ENCODE data around the gene FOXF1. TPM values are rescaled to one million over a fixed set of nuclear protein-coding genes. Genes with fewer than 3 reads are reported as not detected.

Gene FOXF1
- total and polyA plus RNA-seq, 2 of the 13 experiments (the other 11 are each of a cell fraction or from before 2014, with no cell fraction given), result not detected

DNA sequence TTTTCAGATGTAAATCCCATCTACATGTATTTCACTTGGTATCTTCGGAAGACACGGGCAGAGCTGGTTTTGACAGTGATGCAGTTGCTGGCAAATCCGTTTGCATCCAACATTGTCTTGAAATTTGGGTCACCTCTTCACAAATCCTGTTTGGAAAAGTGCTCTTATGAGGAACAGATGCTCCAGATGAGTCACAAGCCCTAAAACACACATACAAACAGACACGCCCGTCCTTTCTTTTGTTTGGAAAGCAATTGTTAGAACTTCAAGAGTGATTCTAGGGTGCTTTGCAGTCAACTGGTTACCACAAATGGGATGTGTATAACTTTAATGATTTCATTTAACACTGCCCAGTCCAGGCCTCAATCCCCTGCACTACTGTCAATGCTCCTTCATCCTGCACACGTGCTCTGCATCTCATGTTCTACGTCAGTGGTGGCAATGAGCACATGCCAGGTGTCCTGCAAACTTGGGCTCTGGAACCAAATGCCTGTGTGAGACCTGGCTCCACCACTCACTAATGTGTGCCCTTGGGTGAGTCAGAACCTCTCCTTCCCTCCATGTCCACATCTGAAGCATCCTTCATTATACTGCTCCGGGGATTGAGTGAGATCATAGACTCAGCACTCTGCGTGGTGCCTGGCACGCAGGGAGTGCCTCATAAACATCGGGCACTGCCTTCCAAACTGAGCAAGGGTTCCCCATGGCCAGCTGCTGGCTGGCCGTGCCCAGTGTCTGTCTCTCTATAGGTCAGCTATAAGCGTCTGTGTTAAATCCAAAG is 19.3 kb upstream of the FOXF1 start (continued):
- TF ChIP-seq, protein P1, sequence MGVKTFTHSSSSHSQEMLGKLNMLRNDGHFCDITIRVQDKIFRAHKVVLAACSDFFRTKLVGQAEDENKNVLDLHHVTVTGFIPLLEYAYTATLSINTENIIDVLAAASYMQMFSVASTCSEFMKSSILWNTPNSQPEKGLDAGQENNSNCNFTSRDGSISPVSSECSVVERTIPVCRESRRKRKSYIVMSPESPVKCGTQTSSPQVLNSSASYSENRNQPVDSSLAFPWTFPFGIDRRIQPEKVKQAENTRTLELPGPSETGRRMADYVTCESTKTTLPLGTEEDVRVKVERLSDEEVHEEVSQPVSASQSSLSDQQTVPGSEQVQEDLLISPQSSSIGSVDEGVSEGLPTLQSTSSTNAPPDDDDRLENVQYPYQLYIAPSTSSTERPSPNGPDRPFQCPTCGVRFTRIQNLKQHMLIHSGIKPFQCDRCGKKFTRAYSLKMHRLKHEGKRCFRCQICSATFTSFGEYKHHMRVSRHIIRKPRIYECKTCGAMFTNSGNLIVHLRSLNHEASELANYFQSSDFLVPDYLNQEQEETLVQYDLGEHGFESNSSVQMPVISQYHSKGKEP (CRISPR knock-in tag; IDR thresholded peaks at IDR 0.05), result no peak

DNA sequence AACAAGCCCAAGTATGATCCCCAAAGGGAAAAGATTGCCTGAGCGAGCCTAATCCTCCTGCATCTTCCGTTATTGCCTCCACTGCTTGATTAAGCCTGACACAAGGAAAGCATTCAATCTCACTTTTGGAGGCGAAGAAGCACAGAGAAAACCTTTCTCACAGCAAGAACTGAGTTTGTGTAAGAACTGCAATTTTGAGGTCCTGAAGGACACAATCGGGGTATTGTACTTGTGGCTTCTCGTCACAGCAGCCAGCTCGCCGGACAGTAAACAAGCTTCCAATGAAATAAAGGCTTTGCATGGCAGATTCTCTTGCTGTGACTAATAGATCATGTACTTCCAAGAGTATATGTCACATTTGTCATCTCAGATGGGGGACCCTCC is 18.7 kb upstream of the FOXF1 start:
- H3K4me1 ChIP-seq (ENCODE audit: insufficient read depth, low read length), result no peaks in the 10 kb centered on the region
- DNase-seq (ENCODE audit: low spot score) (no peak), FAIRE-seq (no peak), ATAC-seq (no peak)
- H3K27me3 ChIP-seq (ENCODE audit: control insufficient read depth in 1 of 2, insufficient read depth in 2 of 2, low read length in 2 of 2), result peaks cover 17 to 88% of the 10 kb centered on the region in 2 experiments
- ChIA-PET CTCF (ENCODE audit: low intra/inter-chr PET ratio, low total read pairs) (no interaction called here), POLR2A (no interaction called here)
- no peaks in the 10 kb centered on the region for H3K79me2 ChIP-seq (ENCODE audit: insufficient read depth, low read length)
- no peak overlapping the region for H3K27ac ChIP-seq (ENCODE audit: extremely low read length, insufficient read depth, low read length)
- WGBS (ENCODE audit: low lambda C conversion rate), result 14% methylated on average over 7 of the region's 7 CpGs
- H4K20me1 ChIP-seq (ENCODE audit: insufficient read depth, low read length), result no peaks in the 10 kb centered on the region; the same call in 1 of the 2 replicates
- no peak overlapping the region for H3K4me2 ChIP-seq (ENCODE audit: low read depth, low read length)
- no TSS peak for BruUV-seq (replicated peaks)
- no peak overlapping the region for H3K4me3 ChIP-seq (replicated peaks in 1 of 3; ENCODE audit: insufficient read depth in 1 of 3, low read depth in 2 of 3, low read length in 3 of 3)
- H2AFZ ChIP-seq (ENCODE audit: low read length), result no peak overlapping the region
- in situ Hi-C loops (cut with HindIII; ENCODE audit: extremely low pct_ligation_motif_present, low pct_unique_long_range_greater_than_20kb) (no loop called here), intact Hi-C loops (cut with micrococcal nuclease; ENCODE audit: unreplicated experiment) (no loop called here)
- no peaks in the 10 kb centered on the region for H3K36me3 ChIP-seq (replicated peaks in 1 of 2; ENCODE audit: control insufficient read depth in 1 of 2, insufficient read depth in 2 of 2, low read length in 2 of 2)
- no peaks in the 10 kb centered on the region for H3K9me3 ChIP-seq (ENCODE audit: low read length)
- H3K9ac ChIP-seq (ENCODE audit: insufficient read depth, low read depth, low read length), result no peak overlapping the region
- TF ChIP-seq ZNF615 (CRISPR knock-in tag; IDR thresholded peaks at IDR 0.05; ENCODE audit: borderline replicate concordance), result no peak
- TF ChIP-seq SSRP1 (CRISPR knock-in tag; IDR thresholded peaks at IDR 0.05), result no peak
- no peak for TF ChIP-seq DR1 (CRISPR knock-in tag; IDR thresholded peaks at IDR 0.05)
- TF ChIP-seq SALL2 (CRISPR knock-in tag; IDR thresholded peaks at IDR 0.05), result no peak
- TF ChIP-seq, protein P2, sequence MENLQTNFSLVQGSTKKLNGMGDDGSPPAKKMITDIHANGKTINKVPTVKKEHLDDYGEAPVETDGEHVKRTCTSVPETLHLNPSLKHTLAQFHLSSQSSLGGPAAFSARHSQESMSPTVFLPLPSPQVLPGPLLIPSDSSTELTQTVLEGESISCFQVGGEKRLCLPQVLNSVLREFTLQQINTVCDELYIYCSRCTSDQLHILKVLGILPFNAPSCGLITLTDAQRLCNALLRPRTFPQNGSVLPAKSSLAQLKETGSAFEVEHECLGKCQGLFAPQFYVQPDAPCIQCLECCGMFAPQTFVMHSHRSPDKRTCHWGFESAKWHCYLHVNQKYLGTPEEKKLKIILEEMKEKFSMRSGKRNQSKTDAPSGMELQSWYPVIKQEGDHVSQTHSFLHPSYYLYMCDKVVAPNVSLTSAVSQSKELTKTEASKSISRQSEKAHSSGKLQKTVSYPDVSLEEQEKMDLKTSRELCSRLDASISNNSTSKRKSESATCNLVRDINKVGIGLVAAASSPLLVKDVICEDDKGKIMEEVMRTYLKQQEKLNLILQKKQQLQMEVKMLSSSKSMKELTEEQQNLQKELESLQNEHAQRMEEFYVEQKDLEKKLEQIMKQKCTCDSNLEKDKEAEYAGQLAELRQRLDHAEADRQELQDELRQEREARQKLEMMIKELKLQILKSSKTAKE (CRISPR knock-in tag; IDR thresholded peaks at IDR 0.05; ENCODE audit: borderline replicate concordance), result no peak
- no peak for TF ChIP-seq ZMYM2 (CRISPR knock-in tag; IDR thresholded peaks at IDR 0.05)
- TF ChIP-seq, protein P3, sequence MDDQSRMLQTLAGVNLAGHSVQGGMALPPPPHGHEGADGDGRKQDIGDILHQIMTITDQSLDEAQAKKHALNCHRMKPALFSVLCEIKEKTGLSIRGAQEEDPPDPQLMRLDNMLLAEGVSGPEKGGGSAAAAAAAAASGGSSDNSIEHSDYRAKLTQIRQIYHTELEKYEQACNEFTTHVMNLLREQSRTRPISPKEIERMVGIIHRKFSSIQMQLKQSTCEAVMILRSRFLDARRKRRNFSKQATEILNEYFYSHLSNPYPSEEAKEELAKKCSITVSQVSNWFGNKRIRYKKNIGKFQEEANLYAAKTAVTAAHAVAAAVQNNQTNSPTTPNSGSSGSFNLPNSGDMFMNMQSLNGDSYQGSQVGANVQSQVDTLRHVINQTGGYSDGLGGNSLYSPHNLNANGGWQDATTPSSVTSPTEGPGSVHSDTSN (CRISPR knock-in tag; IDR thresholded peaks at IDR 0.05; ENCODE audit: borderline replicate concordance), result no peak
- TF ChIP-seq ELF1 (CRISPR knock-in tag; IDR thresholded peaks at IDR 0.05), result no peak
- no peak for TF ChIP-seq MTF2 (CRISPR knock-in tag; IDR thresholded peaks at IDR 0.05; ENCODE audit: borderline replicate concordance)
- TF ChIP-seq BORCS8-MEF2B (CRISPR knock-in tag; IDR thresholded peaks at IDR 0.05), result no peak
- TF ChIP-seq, protein P4, sequence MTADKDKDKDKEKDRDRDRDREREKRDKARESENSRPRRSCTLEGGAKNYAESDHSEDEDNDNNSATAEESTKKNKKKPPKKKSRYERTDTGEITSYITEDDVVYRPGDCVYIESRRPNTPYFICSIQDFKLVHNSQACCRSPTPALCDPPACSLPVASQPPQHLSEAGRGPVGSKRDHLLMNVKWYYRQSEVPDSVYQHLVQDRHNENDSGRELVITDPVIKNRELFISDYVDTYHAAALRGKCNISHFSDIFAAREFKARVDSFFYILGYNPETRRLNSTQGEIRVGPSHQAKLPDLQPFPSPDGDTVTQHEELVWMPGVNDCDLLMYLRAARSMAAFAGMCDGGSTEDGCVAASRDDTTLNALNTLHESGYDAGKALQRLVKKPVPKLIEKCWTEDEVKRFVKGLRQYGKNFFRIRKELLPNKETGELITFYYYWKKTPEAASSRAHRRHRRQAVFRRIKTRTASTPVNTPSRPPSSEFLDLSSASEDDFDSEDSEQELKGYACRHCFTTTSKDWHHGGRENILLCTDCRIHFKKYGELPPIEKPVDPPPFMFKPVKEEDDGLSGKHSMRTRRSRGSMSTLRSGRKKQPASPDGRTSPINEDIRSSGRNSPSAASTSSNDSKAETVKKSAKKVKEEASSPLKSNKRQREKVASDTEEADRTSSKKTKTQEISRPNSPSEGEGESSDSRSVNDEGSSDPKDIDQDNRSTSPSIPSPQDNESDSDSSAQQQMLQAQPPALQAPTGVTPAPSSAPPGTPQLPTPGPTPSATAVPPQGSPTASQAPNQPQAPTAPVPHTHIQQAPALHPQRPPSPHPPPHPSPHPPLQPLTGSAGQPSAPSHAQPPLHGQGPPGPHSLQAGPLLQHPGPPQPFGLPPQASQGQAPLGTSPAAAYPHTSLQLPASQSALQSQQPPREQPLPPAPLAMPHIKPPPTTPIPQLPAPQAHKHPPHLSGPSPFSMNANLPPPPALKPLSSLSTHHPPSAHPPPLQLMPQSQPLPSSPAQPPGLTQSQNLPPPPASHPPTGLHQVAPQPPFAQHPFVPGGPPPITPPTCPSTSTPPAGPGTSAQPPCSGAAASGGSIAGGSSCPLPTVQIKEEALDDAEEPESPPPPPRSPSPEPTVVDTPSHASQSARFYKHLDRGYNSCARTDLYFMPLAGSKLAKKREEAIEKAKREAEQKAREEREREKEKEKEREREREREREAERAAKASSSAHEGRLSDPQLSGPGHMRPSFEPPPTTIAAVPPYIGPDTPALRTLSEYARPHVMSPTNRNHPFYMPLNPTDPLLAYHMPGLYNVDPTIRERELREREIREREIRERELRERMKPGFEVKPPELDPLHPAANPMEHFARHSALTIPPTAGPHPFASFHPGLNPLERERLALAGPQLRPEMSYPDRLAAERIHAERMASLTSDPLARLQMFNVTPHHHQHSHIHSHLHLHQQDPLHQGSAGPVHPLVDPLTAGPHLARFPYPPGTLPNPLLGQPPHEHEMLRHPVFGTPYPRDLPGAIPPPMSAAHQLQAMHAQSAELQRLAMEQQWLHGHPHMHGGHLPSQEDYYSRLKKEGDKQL (CRISPR knock-in tag; IDR thresholded peaks at IDR 0.05; ENCODE audit: low read depth), result no peak

Data from HepG2 (cell line).